GM23338 (cell line): ENCODE results near the gene PPFIA4. TPM values are rescaled to one million over a fixed set of nuclear protein-coding genes. Genes with fewer than 3 reads are reported as not detected.

Experiments used
- ATAC-seq: fragments of 200-7000 bp; cut with Tn5 transposase; 3 replicates; pipeline ENCODE4 v1.9.1; 2020
- DNase-seq: peaks from one replicate; pipeline ENCODE4 v3.0.0-alpha.2; 2015; ENCODE audit warnings: low spot score
- H2AFZ ChIP-seq: fragments of 200-600 bp; sonication (generic); 2 replicates; pipeline ENCODE4 v1.8.0; 2016; ENCODE audit warnings: antibody characterized with exemption, mild to moderate bottlenecking, moderate library complexity
- H3F3A ChIP-seq: fragments of 200-600 bp; sonication (generic); replicated peaks from 2 replicates; pipeline ENCODE4 v1.8.0; 2017; ENCODE audit warnings: antibody characterized with exemption, mixed run types, low read depth
- H3K27ac ChIP-seq: fragments of 200-600 bp; sonication (generic); 2 replicates; pipeline ENCODE4 v1.6.1; 2016; ENCODE audit warnings: low read depth
- H3K27me3 ChIP-seq: fragments of 200-600 bp; sonication (generic); 2 replicates; pipeline ENCODE4 v1.8.0; 2016; ENCODE audit warnings: mild to moderate bottlenecking, mixed run types, moderate library complexity; ENCODE audit not compliant: insufficient read depth
- H3K36me3 ChIP-seq: fragments of 200-600 bp; sonication (generic); 2 replicates; pipeline ENCODE4 v1.8.0; 2016; ENCODE audit warnings: mild to moderate bottlenecking; ENCODE audit not compliant: insufficient read depth
- H3K4me1 ChIP-seq: fragments of 200-600 bp; sonication (generic); 2 replicates; pipeline ENCODE4 v1.8.0; 2016; ENCODE audit warnings: mild to moderate bottlenecking, moderate library complexity; ENCODE audit not compliant: insufficient read depth
- H3K4me2 ChIP-seq: fragments of 200-600 bp; sonication (generic); 2 replicates; pipeline ENCODE4 v1.7.1; 2017; ENCODE audit warnings: mixed run types
- H3K4me3 ChIP-seq: fragments of 200-600 bp; sonication (generic); 2 replicates; pipeline ENCODE4 v1.6.1; 2016; ENCODE audit warnings: mixed run types
- H3K79me2 ChIP-seq: fragments of 200-600 bp; sonication (generic); replicated peaks from 2 replicates; pipeline ENCODE4 v1.8.0; 2017; ENCODE audit warnings: mild to moderate bottlenecking; ENCODE audit not compliant: insufficient read depth
- H3K9me2 ChIP-seq: fragments of 200-600 bp; sonication (generic); 2 replicates; pipeline ENCODE4 v1.8.0; 2017; ENCODE audit not compliant: insufficient read depth
- H4K20me1 ChIP-seq: fragments of 200-600 bp; sonication (generic); replicated peaks from 2 replicates; pipeline ENCODE4 v1.8.0; 2017; ENCODE audit warnings: mild to moderate bottlenecking; ENCODE audit not compliant: insufficient read depth
- H3K27ac Mint-ChIP-seq: 2 replicates; pipeline ENCODE4 v1.8.0; 2020; ENCODE audit warnings: inconsistent platforms, mild to moderate bottlenecking, moderate library complexity, mixed read lengths
- H3K27me3 Mint-ChIP-seq: 3 replicates; pipeline ENCODE4 v1.8.0; 2022; ENCODE audit warnings: low read depth, mild to moderate bottlenecking, moderate library complexity, mixed read lengths, inconsistent platforms; ENCODE audit not compliant: insufficient read depth, poor library complexity
- H3K36me3 Mint-ChIP-seq: 3 replicates; pipeline ENCODE4 v1.8.0; 2021; ENCODE audit warnings: low read depth, mild to moderate bottlenecking, inconsistent platforms, moderate library complexity, mixed read lengths
- H3K4me1 Mint-ChIP-seq: 3 replicates; pipeline ENCODE4 v1.8.0; 2020; ENCODE audit warnings: mild to moderate bottlenecking, inconsistent platforms, mixed read lengths
- H3K4me3 Mint-ChIP-seq: 3 replicates; pipeline ENCODE4 v1.8.0; 2021; ENCODE audit warnings: moderate library complexity, mild to moderate bottlenecking, inconsistent platforms, mixed read lengths
- H3K9me3 Mint-ChIP-seq: 3 replicates; pipeline ENCODE4 v1.8.0; 2020; ENCODE audit warnings: moderate library complexity, mild to moderate bottlenecking, inconsistent platforms, mixed read lengths
- CREB1 ChIP-seq: fragments of 250-450 bp; sonication (Bioruptor Pico); IDR thresholded peaks from 2 replicates; pipeline ENCODE4 v1.5.0; 2020; ENCODE audit warnings: low read depth, mild to moderate bottlenecking, moderate library complexity
- ETS1 ChIP-seq: IDR thresholded peaks from 2 replicates; pipeline ENCODE4 v1.6.1; 2016; ENCODE audit warnings: antibody characterized with exemption
- EZH2 ChIP-seq: fragments of 200-600 bp; sonication (generic); IDR thresholded peaks from one replicate; pipeline ENCODE4 v1.8.0; 2017; ENCODE audit warnings: antibody characterized with exemption, mild to moderate bottlenecking, low read depth; ENCODE audit not compliant: unreplicated experiment
- EZH2phosphoT487 ChIP-seq: fragments of 200-600 bp; sonication (generic); IDR thresholded peaks from one replicate; pipeline ENCODE4 v1.8.1; 2018; ENCODE audit warnings: antibody characterized with exemption; ENCODE audit not compliant: unreplicated experiment
- JUNB ChIP-seq: IDR thresholded peaks from one replicate; pipeline ENCODE4 v1.6.1; 2016; ENCODE audit warnings: antibody characterized with exemption; ENCODE audit not compliant: unreplicated experiment
- NANOG ChIP-seq: IDR thresholded peaks from 2 replicates; pipeline ENCODE4 v1.6.1; 2016; ENCODE audit warnings: antibody characterized with exemption, borderline replicate concordance
- POLR2AphosphoS5 ChIP-seq: IDR thresholded peaks from 2 replicates; pipeline ENCODE4 v1.6.1; 2016; ENCODE audit warnings: antibody characterized with exemption, low read depth
- STAT1 ChIP-seq: IDR thresholded peaks from one replicate; pipeline ENCODE4 v1.6.1; 2016; ENCODE audit warnings: antibody characterized with exemption; ENCODE audit not compliant: unreplicated experiment
- ZNF331 ChIP-seq: fragments of 250-450 bp; sonication (Bioruptor Pico); IDR thresholded peaks from 2 replicates; pipeline ENCODE4 v1.5.0; 2020; ENCODE audit warnings: low read depth, mild to moderate bottlenecking, moderate library complexity
- ZNF462 ChIP-seq: fragments of 250-450 bp; sonication (Bioruptor Pico); IDR thresholded peaks from 2 replicates; pipeline ENCODE4 v1.5.0; 2020; ENCODE audit warnings: mild to moderate bottlenecking, moderate library complexity
- polyA plus RNA-seq: library from polyadenylated mRNA; unstranded; fragments of >200 nt; fragmentation: Nextera tagmentation; extraction: Ambion mirVana; gene quantifications from 2 replicates; pipeline ENCODE4 v1.2.1, GENCODE V29; 2016
- total RNA-seq: library from RNA; depleted of rRNA; stranded (reverse); fragments of >200 nt; shearing (Covaris generic); gene quantifications from 2 replicates; pipeline ENCODE4 v1.2.3, GENCODE V29; 2014
- TF ChIP-seq, protein P1 (sequence below), 2 experiments: fragments of 200-600 bp in 1 of 2; sonication (generic) in 1 of 2; conservative IDR thresholded peaks; 2 replicates each; pipeline versions ENCODE4 v1.5.1 to v1.6.1; 2016 to 2017; ENCODE audit warnings: antibody characterized with exemption in 2 of 2, low read depth in 2 of 2, mild to moderate bottlenecking in 2 of 2, moderate library complexity in 1 of 2

The PPFIA4 gene
- total and polyA plus RNA-seq, 2 experiments from 2014 or later: 1.3 to 7.6 TPM

GRCh38 chr1:203009185-203009584, 17.1 kb upstream of the PPFIA4 start:
- H3K4me3 Mint-ChIP-seq: no peak overlapping the region
- peaks cover 58% of the 10 kb centered on the region for H3K36me3 Mint-ChIP-seq
- no peaks in the 10 kb centered on the region for H3K9me3 Mint-ChIP-seq
- Histone ChIP-seq H3K79me2 (peaks cover 66% of the 10 kb centered on the region), H3K4me3 (no peak overlapping the region), H3K4me1 (peaks cover 24% of the 10 kb centered on the region), H3K36me3 (peaks cover 23% of the 10 kb centered on the region; the same call in 1 of the 2 replicates), H4K20me1 (peaks cover 27% of the 10 kb centered on the region; the same call in 1 of the 2 replicates), H3F3A (peaks cover 3% of the 10 kb centered on the region; the same call in 1 of the 2 replicates), H3K4me2 (no peak overlapping the region), H3K27ac (no peak overlapping the region), H3K9me2 (no peaks in the 10 kb centered on the region), H2AFZ (no peak overlapping the region), H3K27me3 (no peaks in the 10 kb centered on the region)
- no peak overlapping the region for H3K27ac Mint-ChIP-seq
- DNase-seq (no peak), ATAC-seq (no peak)
- peaks cover 11% of the 10 kb centered on the region for H3K27me3 Mint-ChIP-seq
- TF ChIP-seq EZH2 (no peak), ZNF331 (CRISPR knock-in tag) (no peak), JUNB (no peak), POLR2AphosphoS5 (no peak), ETS1 (no peak), EZH2phosphoT487 (no peak)
- peaks cover 20% of the 10 kb centered on the region for H3K4me1 Mint-ChIP-seq

- Mint-ChIP-seq H3K27ac (no peak overlapping the region), H3K4me3 (no peak overlapping the region), H3K27me3 (peaks cover 10% of the 10 kb centered on the region), H3K36me3 (peaks cover 82% of the 10 kb centered on the region), H3K9me3 (no peaks in the 10 kb centered on the region), H3K4me1 (peaks cover 5% of the 10 kb centered on the region; the same call in 2 of the 3 replicates)
- H3K4me1 ChIP-seq: peaks cover 6% of the 10 kb centered on the region; the same call in 1 of the 2 replicates
- no peak overlapping the region for H3K4me2 ChIP-seq
- ATAC-seq: no peak
- H3K27ac ChIP-seq: no peak overlapping the region
- no peak overlapping the region for H2AFZ ChIP-seq
- DNase-seq: no peak
- peaks cover 42% of the 10 kb centered on the region for H3K36me3 ChIP-seq
- H3F3A ChIP-seq: peaks cover 3% of the 10 kb centered on the region; the same call in 1 of the 2 replicates
- H3K4me3 ChIP-seq: no peak overlapping the region
- H3K79me2 ChIP-seq: peaks cover 77% of the 10 kb centered on the region
- no peaks in the 10 kb centered on the region for H3K9me2 ChIP-seq
- H4K20me1 ChIP-seq: peaks cover 30% of the 10 kb centered on the region
- H3K27me3 ChIP-seq: no peaks in the 10 kb centered on the region
- TF ChIP-seq JUNB: no peak
- no peak for TF ChIP-seq NANOG
- no peak for TF ChIP-seq STAT1
- TF ChIP-seq EZH2phosphoT487: no peak
- TF ChIP-seq, protein P1, sequence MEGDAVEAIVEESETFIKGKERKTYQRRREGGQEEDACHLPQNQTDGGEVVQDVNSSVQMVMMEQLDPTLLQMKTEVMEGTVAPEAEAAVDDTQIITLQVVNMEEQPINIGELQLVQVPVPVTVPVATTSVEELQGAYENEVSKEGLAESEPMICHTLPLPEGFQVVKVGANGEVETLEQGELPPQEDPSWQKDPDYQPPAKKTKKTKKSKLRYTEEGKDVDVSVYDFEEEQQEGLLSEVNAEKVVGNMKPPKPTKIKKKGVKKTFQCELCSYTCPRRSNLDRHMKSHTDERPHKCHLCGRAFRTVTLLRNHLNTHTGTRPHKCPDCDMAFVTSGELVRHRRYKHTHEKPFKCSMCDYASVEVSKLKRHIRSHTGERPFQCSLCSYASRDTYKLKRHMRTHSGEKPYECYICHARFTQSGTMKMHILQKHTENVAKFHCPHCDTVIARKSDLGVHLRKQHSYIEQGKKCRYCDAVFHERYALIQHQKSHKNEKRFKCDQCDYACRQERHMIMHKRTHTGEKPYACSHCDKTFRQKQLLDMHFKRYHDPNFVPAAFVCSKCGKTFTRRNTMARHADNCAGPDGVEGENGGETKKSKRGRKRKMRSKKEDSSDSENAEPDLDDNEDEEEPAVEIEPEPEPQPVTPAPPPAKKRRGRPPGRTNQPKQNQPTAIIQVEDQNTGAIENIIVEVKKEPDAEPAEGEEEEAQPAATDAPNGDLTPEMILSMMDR (conservative IDR thresholded peaks at IDR 0.05; ENCODE audit: low read depth in 2 of 2): no peak
- no peak for TF ChIP-seq POLR2AphosphoS5
- TF ChIP-seq CREB1 (CRISPR knock-in tag): no peak
- TF ChIP-seq ZNF462 (CRISPR knock-in tag): no peak
- no peak for TF ChIP-seq ZNF331 (CRISPR knock-in tag)
- no peak for TF ChIP-seq EZH2
- no peak for TF ChIP-seq ETS1
These were observed 14.7 kb upstream of the PPFIA4 start for GRCh38 chr1:203011582-203011981.
